Right kidney (tissue), 1 donor: ENCODE results near the gene MPHOSPH10.
A peak's percentile ranks its signal among the peaks of the same experiment; 100 is the strongest.
"Not testable (repeated sequence)": the region's sequence is repeated elsewhere in the genome, so short reads cannot be mapped to it uniquely, and the experiment has no call there.

Experiments
- DNase-seq: peaks from one replicate; pipeline ENCODE4 v3.0.0-alpha.2; 2016

MPHOSPH10 gene

GRCh38 chr2:71122387-71123298 lies 7.8 kb upstream of the MPHOSPH10 start:
- no peak for DNase-seq

GRCh38 chr2:71125506-71126294 lies 4.7 kb upstream of the MPHOSPH10 start:
- no peak for DNase-seq

- no peak for DNase-seq
Observed at GRCh38 chr2:71126957-71127356, 3.5 kb upstream of the MPHOSPH10 start.

GRCh38 chr2:71129114-71129901 lies 1.1 kb upstream of the MPHOSPH10 start:
- DNase-seq, result no peak

GRCh38 chr2:71129902-71130151 lies 607 bp upstream of the MPHOSPH10 start:
- DNase-seq, result peak; percentile 92

- DNase-seq, result no peak
Observed at GRCh38 chr2:71130905-71131244, 441 bp downstream of the MPHOSPH10 start.

- DNase-seq, result not testable (repeated sequence)
Observed at GRCh38 chr2:71131387-71132166, 1.1 kb downstream of the MPHOSPH10 start.

GRCh38 chr2:71133603-71134002 lies 3.2 kb downstream of the MPHOSPH10 start:
- no peak for DNase-seq

- DNase-seq, result no peak
Observed at GRCh38 chr2:71136174-71136573, 5.7 kb downstream of the MPHOSPH10 start.

GRCh38 chr2:71143782-71144181 lies 13.3 kb downstream of the MPHOSPH10 start:
- DNase-seq, result no peak

GRCh38 chr2:71148506-71149063 lies 18.2 kb downstream of the MPHOSPH10 start:
- no peak for DNase-seq

GRCh38 chr2:71150082-71150816 lies 19.8 kb downstream of the MPHOSPH10 start:
- DNase-seq, result no peak

GRCh38 chr2:71151620-71152019 lies 21.2 kb downstream of the MPHOSPH10 start:
- DNase-seq, result no peak

- no peak for DNase-seq
Observed at GRCh38 chr2:71153585-71154224, 23.3 kb downstream of the MPHOSPH10 start.

GRCh38 chr2:71154279-71154678 lies 23.8 kb downstream of the MPHOSPH10 start:
- DNase-seq, result no peak

- DNase-seq, result no peak
Observed at GRCh38 chr2:71154798-71155197, 24.4 kb downstream of the MPHOSPH10 start.

- DNase-seq, result no peak
Observed at GRCh38 chr2:71155846-71156245, 25.4 kb downstream of the MPHOSPH10 start.

GRCh38 chr2:71156573-71156972 lies 26.1 kb downstream of the MPHOSPH10 start:
- DNase-seq, result no peak

- DNase-seq, result peak; percentile 47
Observed at GRCh38 chr2:71157124-71157793, 26.8 kb downstream of the MPHOSPH10 start.

GRCh38 chr2:71166812-71167211 lies 36.4 kb downstream of the MPHOSPH10 start:
- no peak for DNase-seq
